Measurements from ENCODE around the gene CMPK1.

Gene CMPK1

DNA sequence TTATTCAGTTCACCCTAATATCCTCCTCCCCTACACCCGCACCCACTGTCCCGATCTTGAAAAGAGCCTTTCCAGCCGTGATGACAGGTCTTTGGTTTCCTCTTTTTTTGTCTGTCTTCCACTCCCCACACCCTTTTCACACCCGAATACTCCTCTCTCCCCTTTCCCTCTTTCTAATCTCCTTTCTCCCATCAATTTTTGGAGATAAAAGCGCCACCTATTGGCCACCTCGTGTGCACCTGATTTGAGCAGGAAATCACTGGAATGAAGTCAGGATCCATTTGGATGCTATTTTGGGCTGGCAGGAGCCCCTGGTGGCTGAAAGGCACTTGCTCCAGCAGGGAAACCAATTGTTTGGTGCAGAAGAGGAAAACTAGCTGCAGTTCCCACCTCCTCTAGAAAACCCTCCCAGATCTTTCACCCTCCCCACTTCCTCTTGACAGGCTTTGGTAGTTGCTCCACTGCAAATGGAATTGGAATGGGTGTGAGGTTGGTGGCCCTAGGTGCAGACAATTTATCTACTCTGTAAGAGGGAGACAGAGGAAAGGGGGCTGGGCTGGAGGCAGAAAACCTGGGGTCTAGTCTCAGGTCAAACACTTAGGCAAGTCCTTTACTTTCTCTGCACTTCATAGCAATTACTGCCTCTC lies 90.9 kb downstream of the CMPK1 start:
- peak; percentile 6 for DNase-seq (ENCODE audit: low spot score)

All from CD4-positive, alpha-beta T cell treated with Interleukin-15 for 4 hours (primary cell).